Measurements from ENCODE around the gene CPA1.

The CPA1 gene

GRCh38 chr7:130385600-130386066 lies 5.3 kb downstream of the CPA1 start:
- DNase-seq (ENCODE audit: low read depth, low spot score): no peak
- no peak overlapping the region for H3K4me3 ChIP-seq
- H3K36me3 ChIP-seq (ENCODE audit: insufficient read depth, low read length): no peaks in the 10 kb centered on the region
- TF ChIP-seq FOXP2 (optimal IDR thresholded peaks at IDR 0.05; ENCODE audit: control extremely low read depth, extremely low read length, insufficient read depth) (no peak), EZH2 (IDR thresholded peaks at IDR 0.05) (no peak), POLR2AphosphoS5 (IDR thresholded peaks at IDR 0.05; ENCODE audit: borderline replicate concordance, low read depth, low read length) (no peak)
- H3K9ac ChIP-seq (ENCODE audit: insufficient read length): no peak overlapping the region
- no peaks in the 10 kb centered on the region for H3K9me3 ChIP-seq (ENCODE audit: low read depth, low read length)
- H3K27ac ChIP-seq: no peak overlapping the region

- no peak for DNase-seq (ENCODE audit: low read depth, low spot score)
- Histone ChIP-seq H3K36me3 (ENCODE audit: insufficient read depth, low read length) (no peaks in the 10 kb centered on the region), H3K4me3 (no peak overlapping the region), H3K9me3 (ENCODE audit: low read depth, low read length) (no peaks in the 10 kb centered on the region), H3K9ac (ENCODE audit: insufficient read length) (no peak overlapping the region), H3K27ac (no peak overlapping the region)
- TF ChIP-seq POLR2AphosphoS5 (IDR thresholded peaks at IDR 0.05; ENCODE audit: borderline replicate concordance, low read depth, low read length) (no peak), EZH2 (IDR thresholded peaks at IDR 0.05) (no peak), FOXP2 (optimal IDR thresholded peaks at IDR 0.05; ENCODE audit: control extremely low read depth, extremely low read length, insufficient read depth) (no peak)
These were observed 6.6 kb downstream of the CPA1 start for GRCh38 chr7:130386876-130387275.

GRCh38 chr7:130387306-130387627 lies 7.0 kb downstream of the CPA1 start:
- no peak for TF ChIP-seq FOXP2 (optimal IDR thresholded peaks at IDR 0.05; ENCODE audit: control extremely low read depth, extremely low read length, insufficient read depth)
- TF ChIP-seq POLR2AphosphoS5 (IDR thresholded peaks at IDR 0.05; ENCODE audit: borderline replicate concordance, low read depth, low read length): no peak
- TF ChIP-seq EZH2 (IDR thresholded peaks at IDR 0.05): no peak
- H3K9ac ChIP-seq (ENCODE audit: insufficient read length): no peak overlapping the region
- H3K4me3 ChIP-seq: no peak overlapping the region
- H3K36me3 ChIP-seq (ENCODE audit: insufficient read depth, low read length): no peaks in the 10 kb centered on the region
- DNase-seq (ENCODE audit: low read depth, low spot score): no peak
- no peak overlapping the region for H3K27ac ChIP-seq
- no peaks in the 10 kb centered on the region for H3K9me3 ChIP-seq (ENCODE audit: low read depth, low read length)

- no peaks in the 10 kb centered on the region for H3K36me3 ChIP-seq (ENCODE audit: insufficient read depth, low read length)
- H3K9ac ChIP-seq (ENCODE audit: insufficient read length): no peak overlapping the region
- TF ChIP-seq FOXP2 (optimal IDR thresholded peaks at IDR 0.05; ENCODE audit: control extremely low read depth, extremely low read length, insufficient read depth): no peak
- TF ChIP-seq EZH2 (IDR thresholded peaks at IDR 0.05): no peak
- H3K9me3 ChIP-seq (ENCODE audit: low read depth, low read length): no peaks in the 10 kb centered on the region
- no peak overlapping the region for H3K27ac ChIP-seq
- H3K4me3 ChIP-seq: no peak overlapping the region
- no peak for DNase-seq (ENCODE audit: low read depth, low spot score)
These were observed 7.5 kb downstream of the CPA1 start for GRCh38 chr7:130387628-130388403.

- Histone ChIP-seq H3K27ac (no peak overlapping the region), H3K4me3 (no peak overlapping the region), H3K36me3 (ENCODE audit: insufficient read depth, low read length) (no peaks in the 10 kb centered on the region), H3K9me3 (ENCODE audit: low read depth, low read length) (no peaks in the 10 kb centered on the region), H3K9ac (ENCODE audit: insufficient read length) (no peak overlapping the region)
- TF ChIP-seq EZH2 (IDR thresholded peaks at IDR 0.05) (no peak), FOXP2 (optimal IDR thresholded peaks at IDR 0.05; ENCODE audit: control extremely low read depth, extremely low read length, insufficient read depth) (no peak), POLR2AphosphoS5 (IDR thresholded peaks at IDR 0.05; ENCODE audit: borderline replicate concordance, low read depth, low read length) (no peak)
- no peak for DNase-seq (ENCODE audit: low read depth, low spot score)
These were observed 8.4 kb downstream of the CPA1 start for GRCh38 chr7:130388671-130389070.

- Histone ChIP-seq H3K4me3 (no peak overlapping the region), H3K9me3 (ENCODE audit: low read depth, low read length) (no peaks in the 10 kb centered on the region), H3K9ac (ENCODE audit: insufficient read length) (no peak overlapping the region), H3K27ac (no peak overlapping the region), H3K36me3 (ENCODE audit: insufficient read depth, low read length) (no peaks in the 10 kb centered on the region)
- TF ChIP-seq EZH2 (IDR thresholded peaks at IDR 0.05) (no peak), FOXP2 (optimal IDR thresholded peaks at IDR 0.05; ENCODE audit: control extremely low read depth, extremely low read length, insufficient read depth) (no peak), POLR2AphosphoS5 (IDR thresholded peaks at IDR 0.05; ENCODE audit: borderline replicate concordance, low read depth, low read length) (no peak)
- no peak for DNase-seq (ENCODE audit: low read depth, low spot score)
These were observed 10.2 kb downstream of the CPA1 start for GRCh38 chr7:130390486-130390885.

GRCh38 chr7:130393101-130393561 lies 12.8 kb downstream of the CPA1 start:
- no peak for DNase-seq (ENCODE audit: low read depth, low spot score)
- Histone ChIP-seq H3K27ac (peak overlapping the region; percentile 86), H3K36me3 (ENCODE audit: insufficient read depth, low read length) (no peaks in the 10 kb centered on the region), H3K9ac (ENCODE audit: insufficient read length) (no peak overlapping the region), H3K4me3 (no peak overlapping the region), H3K9me3 (ENCODE audit: low read depth, low read length) (no peaks in the 10 kb centered on the region)
- no peak for TF ChIP-seq EZH2 (IDR thresholded peaks at IDR 0.05)
- no peak for TF ChIP-seq FOXP2 (optimal IDR thresholded peaks at IDR 0.05; ENCODE audit: control extremely low read depth, extremely low read length, insufficient read depth)
- TF ChIP-seq POLR2AphosphoS5 (IDR thresholded peaks at IDR 0.05; ENCODE audit: borderline replicate concordance, low read depth, low read length): no peak

- Histone ChIP-seq H3K36me3 (ENCODE audit: insufficient read depth, low read length) (no peaks in the 10 kb centered on the region), H3K9ac (ENCODE audit: insufficient read length) (no peak overlapping the region), H3K4me3 (no peak overlapping the region), H3K27ac (peak overlapping the region; percentile 86), H3K9me3 (ENCODE audit: low read depth, low read length) (no peaks in the 10 kb centered on the region)
- DNase-seq (ENCODE audit: low read depth, low spot score): no peak
- no peak for TF ChIP-seq EZH2 (IDR thresholded peaks at IDR 0.05)
- no peak for TF ChIP-seq POLR2AphosphoS5 (IDR thresholded peaks at IDR 0.05; ENCODE audit: borderline replicate concordance, low read depth, low read length)
These were observed 13.6 kb downstream of the CPA1 start for GRCh38 chr7:130393841-130394411.

Data from SK-N-MC (cell line).